HCT116 (cell line): Measurements from ENCODE around the gene DPP10. TPM values are rescaled to one million over a fixed set of nuclear protein-coding genes. Genes with fewer than 3 reads are reported as not detected.

ENCODE experiments used
- ATAC-seq: fragments of 200-7000 bp; cut with Tn5 transposase; 2 replicates; pipeline ENCODE4 v1.9.1; 2020; ENCODE audit warnings: mild to moderate bottlenecking, moderate library complexity
- BruUV-seq: library from RNA; stranded (reverse); fragments of 400-500 nt; replicated peaks from 2 replicates; lab custom pipeline; 2021; lab: Mats Ljungman, UMichigan
- CTCF ChIA-PET: fragments of 300-600 bp; sonication (Branson Sonifier 250); formaldehyde crosslinking; loops from one replicate; lab custom pipeline; 2021; ENCODE audit warnings: antibody characterized with exemption; lab: Charles Lee
- POLR2A ChIA-PET: fragments of 300-600, 350-600 bp; sonication (Branson Sonifier 250); formaldehyde crosslinking; loops from one replicate; lab custom pipeline; 2021; ENCODE audit warnings: antibody characterized with exemption; lab: Charles Lee
- RAD21 ChIA-PET, 2 experiments: fragments of 300-600 bp; sonication (Branson Sonifier 250); formaldehyde crosslinking; loops; one replicate each; lab custom pipeline; 2023; ENCODE audit warnings: low total read pairs in 2 of 2; ENCODE audit not compliant: uncharacterized antibody in 2 of 2, unreplicated experiment in 2 of 2, low non-redundant PET in 1 of 2; lab: Charles Lee
- DNase-seq: peaks from one replicate; pipeline ENCODE4 v3.0.0-alpha.2; 2010; ENCODE audit warnings: low read depth, low spot score
- H2AFZ ChIP-seq: fragments of 200-600 bp; shearing (Covaris generic), sonication (generic); 2 replicates; pipeline ENCODE4 v1.6.1; 2017; ENCODE audit warnings: low read depth, mixed run types, mixed read lengths, antibody characterized with exemption, low read length; ENCODE audit not compliant: poor library complexity, severe bottlenecking
- H3K27ac ChIP-seq: 2 replicates; pipeline ENCODE4 v1.5.1; 2012; ENCODE audit warnings: low read depth, low read length
- H3K27me3 ChIP-seq: fragments of 200-600 bp; sonication (generic); 2 replicates; pipeline ENCODE4 v1.6.1; 2016; ENCODE audit warnings: mixed run types, low read length, mixed read lengths; ENCODE audit not compliant: insufficient read depth
- H3K36me3 ChIP-seq, 2 experiments: fragments of 200-500 bp in 1 of 2; fragments of 200-600 bp in 1 of 2; sonication (Bioruptor generic) in 1 of 2; sonication (generic) in 1 of 2; 2 replicates each; pipeline versions ENCODE4 v1.5.1 to v1.6.1; 2014 to 2016; ENCODE audit warnings: low read length in 2 of 2, inconsistent platforms in 1 of 2, mixed read lengths in 1 of 2, mixed run types in 1 of 2; ENCODE audit not compliant: insufficient read depth in 2 of 2, control insufficient read depth in 1 of 2
- H3K4me1 ChIP-seq, 2 experiments: fragments of 200-600 bp in 1 of 2; sonication (generic) in 1 of 2; 2 replicates each; pipeline versions ENCODE4 v1.5.1 to v1.6.1; 2012 to 2017; ENCODE audit warnings: low read length in 2 of 2, inconsistent platforms in 1 of 2, mild to moderate bottlenecking in 1 of 2, mixed read lengths in 1 of 2, mixed run types in 1 of 2, moderate library complexity in 1 of 2; ENCODE audit not compliant: insufficient read depth in 2 of 2, control insufficient read depth in 1 of 2
- H3K4me2 ChIP-seq: fragments of 200-600 bp; sonication (generic); 2 replicates; pipeline ENCODE4 v1.6.1; 2017; ENCODE audit warnings: mixed run types, low read length, mixed read lengths
- H3K4me3 ChIP-seq, 2 experiments: fragments of 200-600 bp in 1 of 2; sonication (generic) in 1 of 2; replicated peaks in 1 of 2; 2 replicates each; pipeline ENCODE4 v1.5.1; 2011 to 2016; ENCODE audit warnings: low read length in 2 of 2, control low read depth in 1 of 2, low read depth in 1 of 2, mild to moderate bottlenecking in 1 of 2, mixed read lengths in 1 of 2, mixed run types in 1 of 2
- H3K79me2 ChIP-seq: fragments of 200-600 bp; sonication (generic); 2 replicates; pipeline ENCODE4 v1.6.1; 2017; ENCODE audit warnings: mild to moderate bottlenecking, mixed run types, low read length, moderate library complexity, mixed read lengths; ENCODE audit not compliant: insufficient read depth
- H3K9ac ChIP-seq: fragments of 200-600 bp; sonication (generic); 2 replicates; pipeline ENCODE4 v1.6.1; 2016; ENCODE audit warnings: low read length, mixed read lengths
- H3K9me2 ChIP-seq: fragments of 200-600 bp; sonication (generic), shearing (Covaris generic); 2 replicates; pipeline ENCODE4 v1.6.1; 2017; ENCODE audit warnings: mixed run types, mild to moderate bottlenecking, moderate library complexity; ENCODE audit not compliant: insufficient read depth
- H3K9me3 ChIP-seq, 2 experiments: fragments of 200-500 bp in 1 of 2; fragments of 200-600 bp in 1 of 2; sonication (Bioruptor generic) in 1 of 2; sonication (generic) in 1 of 2; 2 replicates each; pipeline ENCODE4 v1.6.1; 2014 to 2017; ENCODE audit warnings: low read length in 2 of 2, mixed read lengths in 2 of 2, inconsistent platforms in 1 of 2, low read depth in 1 of 2, mild to moderate bottlenecking in 1 of 2, mixed run types in 1 of 2, moderate library complexity in 1 of 2; ENCODE audit not compliant: control insufficient read depth in 1 of 2, insufficient read depth in 1 of 2
- H4K20me1 ChIP-seq: fragments of 200-600 bp; sonication (generic), shearing (Covaris generic); 2 replicates; pipeline ENCODE4 v1.6.1; 2017; ENCODE audit warnings: mixed run types, mild to moderate bottlenecking, moderate library complexity; ENCODE audit not compliant: insufficient read depth
- CBX3 ChIP-seq: IDR thresholded peaks from 2 replicates; pipeline ENCODE4 v1.6.1; 2012; ENCODE audit warnings: low read depth
- CEBPB ChIP-seq: IDR thresholded peaks from 2 replicates; pipeline ENCODE4 v1.6.1; 2012; ENCODE audit warnings: low read depth
- CTCF ChIP-seq, 3 experiments: fragments of 200-600 bp in 1 of 3; sonication (generic) in 1 of 3; IDR thresholded peaks in 2 of 3; conservative IDR thresholded peaks in 1 of 3; 2 replicates each; pipeline ENCODE4 v1.5.1; 2012 to 2017; ENCODE audit warnings: low read depth in 2 of 3, low read length in 2 of 3, antibody characterized with exemption in 1 of 3, borderline replicate concordance in 1 of 3, control low read depth in 1 of 3, mild to moderate bottlenecking in 1 of 3, mixed read lengths in 1 of 3, mixed run types in 1 of 3, moderate library complexity in 1 of 3; ENCODE audit not compliant: insufficient read depth in 1 of 3
- ELF1 ChIP-seq: IDR thresholded peaks from 2 replicates; pipeline ENCODE4 v1.6.1; 2012; ENCODE audit warnings: low read depth, borderline replicate concordance
- EZH2 ChIP-seq: fragments of 200-600 bp; sonication (generic); IDR thresholded peaks from 2 replicates; pipeline ENCODE4 v1.6.1; 2017; ENCODE audit warnings: antibody characterized with exemption, mixed run types
- EZH2phosphoT487 ChIP-seq: fragments of 200-600 bp; IDR thresholded peaks from 2 replicates; pipeline ENCODE4 v1.6.1; 2018; ENCODE audit warnings: antibody characterized with exemption, borderline replicate concordance
- FOSL1 ChIP-seq: IDR thresholded peaks from 2 replicates; pipeline ENCODE4 v1.6.1; 2012; ENCODE audit warnings: low read depth
- JUND ChIP-seq: IDR thresholded peaks from 2 replicates; pipeline ENCODE4 v1.6.1; 2012
- POLR2A ChIP-seq: IDR thresholded peaks from 2 replicates; pipeline ENCODE4 v1.7.0; 2011; ENCODE audit warnings: borderline replicate concordance; ENCODE audit not compliant: insufficient read depth, insufficient read length; ENCODE audit errors: extremely low read depth
- RAD21 ChIP-seq: IDR thresholded peaks from 2 replicates; pipeline ENCODE4 v1.6.1; 2012; ENCODE audit warnings: low read depth, mild to moderate bottlenecking
- SIN3A ChIP-seq: IDR thresholded peaks from 2 replicates; pipeline ENCODE4 v1.6.1; 2012; ENCODE audit warnings: low read depth
- SP1 ChIP-seq: IDR thresholded peaks from 2 replicates; pipeline ENCODE4 v1.6.1; 2012; ENCODE audit warnings: low read depth
- SRF ChIP-seq: IDR thresholded peaks from 2 replicates; pipeline ENCODE4 v1.6.1; 2012; ENCODE audit warnings: low read depth
- TCF7L2 ChIP-seq: IDR thresholded peaks from 2 replicates; pipeline ENCODE4 v1.7.0; 2011; ENCODE audit warnings: borderline replicate concordance, inconsistent platforms; ENCODE audit not compliant: insufficient read depth, insufficient read length; ENCODE audit errors: extremely low read depth
- ZFX ChIP-seq: fragments of 450-650 bp; IDR thresholded peaks from 2 replicates; pipeline ENCODE4 v1.6.1; 2017
- ZNF274 ChIP-seq: fragments of 200-500 bp; sonication (Bioruptor generic); IDR thresholded peaks from 2 replicates; pipeline ENCODE4 v1.6.1; 2014; ENCODE audit warnings: mild to moderate bottlenecking, low read depth, low read length, inconsistent platforms
- intact Hi-C: fragments of 100-400 bp; cut with micrococcal nuclease; formaldehyde crosslinking; loops from 2 replicates; pipeline ENCODE4 v1.10.0; 2022
- total RNA-seq: library from RNA; stranded (reverse); gene quantifications from one replicate; pipeline ENCODE4 v1.2.1, GENCODE V29; 2021; ENCODE audit not compliant: unreplicated experiment
- TF ChIP-seq, protein P1 (sequence below): IDR thresholded peaks from 2 replicates; pipeline ENCODE4 v1.6.1; 2012
- TF ChIP-seq, protein P2 (sequence below): IDR thresholded peaks from 2 replicates; pipeline ENCODE4 v1.6.1; 2012

Gene DPP10
- total RNA-seq, 1 experiment from 2014 or later = not detected

GRCh38 chr2:115460008-115460407 lies 1017.6 kb downstream of the DPP10 start:
- intact Hi-C loops = no loop called here
- H3K4me3 ChIP-seq = no peak overlapping the region

GRCh38 chr2:115480741-115481140 lies 1038.3 kb downstream of the DPP10 start:
- H3K36me3 ChIP-seq = no peaks in the 10 kb centered on the region
- H4K20me1 ChIP-seq = no peaks in the 10 kb centered on the region
- no peaks in the 10 kb centered on the region for H3K27me3 ChIP-seq
- H3K9ac ChIP-seq = no peak overlapping the region
- H3K9me3 ChIP-seq = peaks cover 12 to 54% of the 10 kb centered on the region in 2 experiments; a peak in 2 of 4 replicates
- DNase-seq (no peak), ATAC-seq (no peak)
- BruUV-seq = no TSS peak
- H3K27ac ChIP-seq = no peak overlapping the region
- H3K4me2 ChIP-seq = no peak overlapping the region
- ChIA-PET RAD21 (no interaction called here), POLR2A (no interaction called here), CTCF (no interaction called here)
- intact Hi-C loops = no loop called here
- H2AFZ ChIP-seq = no peak overlapping the region
- H3K79me2 ChIP-seq = no peaks in the 10 kb centered on the region
- H3K9me2 ChIP-seq = no peaks in the 10 kb centered on the region
- no peaks in the 10 kb centered on the region for H3K4me1 ChIP-seq
- no peak overlapping the region for H3K4me3 ChIP-seq
- TF ChIP-seq FOSL1 = no peak
- no peak for TF ChIP-seq SIN3A
- TF ChIP-seq ZNF274 = no peak
- TF ChIP-seq, protein P1, sequence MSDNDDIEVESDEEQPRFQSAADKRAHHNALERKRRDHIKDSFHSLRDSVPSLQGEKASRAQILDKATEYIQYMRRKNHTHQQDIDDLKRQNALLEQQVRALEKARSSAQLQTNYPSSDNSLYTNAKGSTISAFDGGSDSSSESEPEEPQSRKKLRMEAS = no peak
- no peak for TF ChIP-seq RAD21
- no peak for TF ChIP-seq JUND
- TF ChIP-seq ELF1 = no peak
- TF ChIP-seq, protein P2, sequence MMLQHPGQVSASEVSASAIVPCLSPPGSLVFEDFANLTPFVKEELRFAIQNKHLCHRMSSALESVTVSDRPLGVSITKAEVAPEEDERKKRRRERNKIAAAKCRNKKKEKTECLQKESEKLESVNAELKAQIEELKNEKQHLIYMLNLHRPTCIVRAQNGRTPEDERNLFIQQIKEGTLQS = no peak
- TF ChIP-seq CEBPB = no peak
- no peak for TF ChIP-seq ZFX
- no peak for TF ChIP-seq CBX3
- no peak for TF ChIP-seq SRF
- TF ChIP-seq EZH2phosphoT487 = no peak
- no peak for TF ChIP-seq EZH2
- TF ChIP-seq TCF7L2 = no peak
- no peak for TF ChIP-seq SP1
- no peak for TF ChIP-seq POLR2A

More at GRCh38 chr2:115460008-115460407, 1017.6 kb downstream of the DPP10 start:
- BruUV-seq = no TSS peak
- no peak overlapping the region for H3K27ac ChIP-seq
- TF ChIP-seq FOSL1 = no peak
- no peak for TF ChIP-seq JUND
- no peak for TF ChIP-seq EZH2phosphoT487
- no peak for TF ChIP-seq CTCF (IDR thresholded peaks at IDR 0.05 in 2 of 3, conservative IDR thresholded peaks at IDR 0.05 in 1 of 3; ENCODE audit: borderline replicate concordance in 1 of 3, insufficient read depth in 1 of 3, low read depth in 2 of 3, low read length in 2 of 3)
- peaks cover 6 to 18% of the 10 kb centered on the region in 2 experiments; a peak in 2 of 4 replicates for H3K9me3 ChIP-seq
- H3K9ac ChIP-seq = no peak overlapping the region
- no peak for DNase-seq
- H3K9me2 ChIP-seq = no peaks in the 10 kb centered on the region
- H3K4me1 ChIP-seq = no peaks in the 10 kb centered on the region
- H3K27me3 ChIP-seq = no peaks in the 10 kb centered on the region
- no peak for ATAC-seq
- H3K79me2 ChIP-seq = no peaks in the 10 kb centered on the region
- no peak overlapping the region for H2AFZ ChIP-seq
- H3K36me3 ChIP-seq = no peaks in the 10 kb centered on the region
- ChIA-PET POLR2A (no interaction called here), RAD21 (no interaction called here), CTCF (no interaction called here)
- H4K20me1 ChIP-seq = no peaks in the 10 kb centered on the region
- H3K4me2 ChIP-seq = no peak overlapping the region
